K562 (cell line): ENCODE results near the gene MGAT4B. TPM values are rescaled to one million over a fixed set of nuclear protein-coding genes. Genes with fewer than 3 reads are reported as not detected.

Experiments
- ATAC-seq: fragments of 200-7000 bp; cut with Tn5 transposase; 3 replicates; pipeline ENCODE4 v1.9.1; 2020; ENCODE audit warnings: moderate library complexity
- BruUV-seq: library from RNA; stranded (reverse); fragments of 400-500 nt; replicated peaks from 2 replicates; lab custom pipeline; 2021; lab: Mats Ljungman, UMichigan
- CTCF ChIA-PET: fragments of 300-600 bp; formaldehyde crosslinking; extraction: SDS; loops from one replicate; lab custom pipeline; 2021; ENCODE audit warnings: low intra/inter-chr PET ratio; lab: Yijun Ruan, JAX
- POLR2A ChIA-PET: fragments of 300-600, 350-650 bp; sonication (Branson Sonifier 250); formaldehyde crosslinking; extraction: SDS; loops from one replicate; lab custom pipeline; 2021; ENCODE audit warnings: antibody characterized with exemption, inconsistent platforms; lab: Yijun Ruan, JAX
- DNase-seq, 4 experiments: peaks; one replicate each; pipeline versions ENCODE4 v3.0.0 to v3.0.0-alpha.2; 2011 to 2018; ENCODE audit warnings: low spot score in 3 of 4, mixed read lengths in 3 of 4; ENCODE audit errors: extremely low read depth in 1 of 4
- FAIRE-seq: peaks from 2 replicates; lab custom pipeline; 2011; peaks lifted over from hg19 to GRCh38; lab: Jason Lieb, UNC
- H2AFZ ChIP-seq: 2 replicates; pipeline ENCODE4 v1.6.0; 2011; ENCODE audit warnings: low read depth, low read length, control low read depth, inconsistent platforms
- H3K27ac ChIP-seq: fragments of 200-600 bp; 3 replicates; pipeline ENCODE4 v1.8.0; 2011; ENCODE audit warnings: low read depth, mild to moderate bottlenecking, control low read depth, inconsistent platforms, low read length, moderate library complexity, mixed read lengths; ENCODE audit errors: extremely low read depth
- H3K27me3 ChIP-seq, 2 experiments: fragments of 300-600 bp in 1 of 2; 2 replicates in 1 of 2; 3 replicates in 1 of 2; pipeline versions ENCODE4 v1.6.0 to v1.8.0; 2011; ENCODE audit warnings: inconsistent platforms in 2 of 2, low read length in 2 of 2, mild to moderate bottlenecking in 1 of 2, mixed read lengths in 1 of 2, moderate library complexity in 1 of 2; ENCODE audit not compliant: control insufficient read depth in 2 of 2, insufficient read depth in 2 of 2
- H3K36me3 ChIP-seq: fragments of 300-600 bp; 3 replicates; pipeline ENCODE4 v1.8.0; 2011; ENCODE audit warnings: mild to moderate bottlenecking, low read length, inconsistent platforms; ENCODE audit not compliant: control insufficient read depth, insufficient read depth
- H3K4me1 ChIP-seq, 2 experiments: fragments of 200-600 bp in 1 of 2; replicated peaks in 1 of 2; 2 replicates in 1 of 2; 3 replicates in 1 of 2; pipeline versions ENCODE4 v1.5.1 to v1.8.0; 2011; ENCODE audit warnings: inconsistent platforms in 2 of 2, low read length in 2 of 2, mild to moderate bottlenecking in 1 of 2, mixed read lengths in 1 of 2, moderate library complexity in 1 of 2; ENCODE audit not compliant: control insufficient read depth in 2 of 2, insufficient read depth in 2 of 2
- H3K4me2 ChIP-seq: 2 replicates; pipeline ENCODE4 v1.6.1; 2011; ENCODE audit warnings: low read length, control low read depth, inconsistent platforms, mixed read lengths; ENCODE audit not compliant: insufficient read depth
- H3K4me3 ChIP-seq: fragments of 200-600 bp; sonication (generic), shearing (Covaris generic); 2 replicates; pipeline ENCODE4 v1.5.1; 2016; ENCODE audit warnings: control low read depth, inconsistent platforms
- H3K79me2 ChIP-seq: fragments of 200-600 bp; 3 replicates; pipeline ENCODE4 v1.8.0; 2011; ENCODE audit warnings: low read length, inconsistent platforms; ENCODE audit not compliant: control insufficient read depth, insufficient read depth
- H3K9ac ChIP-seq, 2 experiments: 2 replicates each; pipeline versions ENCODE4 v1.6.0 to v1.6.1; 2011; ENCODE audit warnings: low read depth in 2 of 2, low read length in 2 of 2, control low read depth in 1 of 2, inconsistent platforms in 1 of 2, mild to moderate bottlenecking in 1 of 2, mixed read lengths in 1 of 2; ENCODE audit not compliant: insufficient read depth in 1 of 2
- H3K9me1 ChIP-seq: one replicate; pipeline ENCODE4 v1.6.0; 2011; ENCODE audit warnings: inconsistent platforms, mild to moderate bottlenecking, low read length, moderate library complexity; ENCODE audit not compliant: control insufficient read depth, insufficient read depth
- H3K9me3 ChIP-seq: replicated peaks from 2 replicates; pipeline ENCODE4 v1.5.1; 2011; ENCODE audit warnings: low read depth, low read length, inconsistent platforms; ENCODE audit not compliant: control insufficient read depth, insufficient read depth
- H4K20me1 ChIP-seq: replicated peaks from 2 replicates; pipeline ENCODE4 v1.6.1; 2011; ENCODE audit warnings: low read length, inconsistent platforms, mixed read lengths; ENCODE audit not compliant: control insufficient read depth, insufficient read depth
- CBFA2T3 ChIP-seq: fragments of 450-650 bp; IDR thresholded peaks from 2 replicates; pipeline ENCODE4 v1.6.1; 2017
- E2F8 ChIP-seq: fragments of 450-650 bp; IDR thresholded peaks from 2 replicates; pipeline ENCODE4 v1.7.1; 2018; ENCODE audit warnings: mild to moderate bottlenecking, low read depth; ENCODE audit not compliant: partially characterized antibody
- GATA2 ChIP-seq: sonication (generic); formaldehyde crosslinking; IDR thresholded peaks from 2 replicates; pipeline ENCODE4 v1.4.0; 2020; ENCODE audit warnings: mild to moderate bottlenecking, missing genetic modification reagents
- HIVEP1 ChIP-seq: fragments of 250-450 bp; sonication (Bioruptor Pico); IDR thresholded peaks from 2 replicates; pipeline ENCODE4 v1.4.0; 2020; ENCODE audit warnings: mild to moderate bottlenecking
- KDM5B ChIP-seq: fragments of 200-600 bp; sonication (generic); IDR thresholded peaks from 2 replicates; pipeline ENCODE4 v1.6.1; 2012; ENCODE audit warnings: low read depth, mild to moderate bottlenecking, moderate library complexity, low read length, control low read depth, inconsistent platforms; ENCODE audit not compliant: insufficient replicate concordance
- LEF1 ChIP-seq: fragments of 450-650 bp; IDR thresholded peaks from 2 replicates; pipeline ENCODE4 v1.6.1; 2016; ENCODE audit warnings: mild to moderate bottlenecking
- MEF2A ChIP-seq: IDR thresholded peaks from 2 replicates; pipeline ENCODE4 v1.6.1; 2011; ENCODE audit warnings: low read depth, mild to moderate bottlenecking, low read length, moderate library complexity; ENCODE audit not compliant: control insufficient read depth
- MYNN ChIP-seq, 2 experiments: sonication (generic); formaldehyde crosslinking in 1 of 2; IDR thresholded peaks; 2 replicates each; pipeline versions ENCODE4 v1.5.0 to v1.6.1; 2016 to 2020; ENCODE audit warnings: antibody characterized with exemption in 1 of 2, missing genetic modification reagents in 1 of 2
- NCOA1 ChIP-seq: fragments of 450-650 bp; IDR thresholded peaks from 2 replicates; pipeline ENCODE4 v1.6.1; 2016; ENCODE audit warnings: low read depth
- NCOR1 ChIP-seq: fragments of 450-650 bp; IDR thresholded peaks from 2 replicates; pipeline ENCODE4 v1.6.1; 2016; ENCODE audit warnings: mild to moderate bottlenecking, moderate library complexity
- NFE2 ChIP-seq: IDR thresholded peaks from 2 replicates; pipeline ENCODE4 v1.6.1; 2014; ENCODE audit warnings: antibody characterized with exemption, low read depth
- OTX1 ChIP-seq: fragments of 450-650 bp; formaldehyde crosslinking; IDR thresholded peaks from 2 replicates; pipeline ENCODE4 v1.4.0; 2022; ENCODE audit warnings: mild to moderate bottlenecking
- SRSF9 ChIP-seq: fragments of 200-400 bp; formaldehyde crosslinking; IDR thresholded peaks from 2 replicates; pipeline ENCODE4 v1.6.1; 2017; ENCODE audit warnings: low read depth, low read length, borderline replicate concordance
- XRCC5 ChIP-seq: fragments of 200-400 bp; formaldehyde crosslinking; IDR thresholded peaks from 2 replicates; pipeline ENCODE4 v1.6.1; 2017; ENCODE audit warnings: low read depth, mild to moderate bottlenecking, low read length
- ZBTB2 ChIP-seq: fragments of 450-650 bp; IDR thresholded peaks from 2 replicates; pipeline ENCODE4 v1.6.1; 2016; ENCODE audit warnings: antibody characterized with exemption
- ZBTB7A ChIP-seq: IDR thresholded peaks from 2 replicates; pipeline ENCODE4 v1.6.1; 2011; ENCODE audit warnings: low read depth, mild to moderate bottlenecking, low read length, moderate library complexity, borderline replicate concordance; ENCODE audit not compliant: control insufficient read depth
- ZNF140 ChIP-seq: fragments of 250-450 bp; sonication (Bioruptor Pico); IDR thresholded peaks from 2 replicates; pipeline ENCODE4 v1.8.0; 2021; ENCODE audit warnings: moderate library complexity, mild to moderate bottlenecking, inconsistent platforms
- ZNF263 ChIP-seq: sonication (generic); formaldehyde crosslinking; IDR thresholded peaks from 2 replicates; pipeline ENCODE4 v1.8.0; 2022; ENCODE audit warnings: mild to moderate bottlenecking, missing genetic modification reagents, borderline replicate concordance
- ZNF586 ChIP-seq: fragments of 450-650 bp; formaldehyde crosslinking; conservative IDR thresholded peaks from 2 replicates; pipeline ENCODE4 v1.4.0; 2020; ENCODE audit warnings: mild to moderate bottlenecking, moderate library complexity
- ZNF785 ChIP-seq: fragments of 250-450 bp; sonication (Bioruptor Pico); IDR thresholded peaks from 2 replicates; pipeline ENCODE4 v1.4.0; 2020; ENCODE audit warnings: mild to moderate bottlenecking
- WGBS: fragments of 100-300 bp; shearing (Covaris generic); methylation state at CpG from one replicate; pipeline ENCODE4 v1.1.6; 2016; ENCODE audit warnings: low coverage, mixed read lengths; ENCODE audit not compliant: insufficient coverage; ENCODE audit errors: missing lambda C conversion rate; 5-methylcytosine and 5-hydroxymethylcytosine counted together
- in situ Hi-C: fragments of 300-500 bp; cut with MboI; formaldehyde crosslinking; loops from 4 replicates; pipeline ENCODE4 v1.15.0; 2018; ENCODE audit warnings: inconsistent platforms, mixed read lengths
- intact Hi-C: fragments of 100-400 bp; cut with micrococcal nuclease; formaldehyde crosslinking; loops from 2 replicates; pipeline ENCODE4 v1.14.2; 2022
- polyA plus RNA-seq, 8 experiments: library from polyadenylated mRNA; depleted of rRNA in 4 of 8; stranded (reverse) in 5 of 8; unstranded in 3 of 8; fragments of >200 nt; fragmentation: Nextera tagmentation in 2 of 8; fragmentation: Illumina TruSeq in 1 of 8; extraction: Ambion mirVana in 2 of 8; extraction: Trizol in 1 of 8; gene quantifications; 2 replicates each; pipeline versions ENCODE4 v1.2.1 to v1.2.3, GENCODE V29; 2011 to 2014; ENCODE audit warnings: inconsistent platforms in 1 of 8, missing spikeins in 1 of 8
- total RNA-seq, 7 experiments: library from RNA; depleted of rRNA in 6 of 7; stranded (reverse); fragments of >200 nt in 6 of 7; fragmentation: Illumina TruSeq in 2 of 7; extraction: Trizol in 2 of 7; gene quantifications; 2 replicates each; pipeline versions ENCODE4 v1.2.1 to v1.2.3, GENCODE V29; 2011 to 2021; ENCODE audit warnings: low replicate concordance in 1 of 7

The MGAT4B gene
- total and polyA plus RNA-seq, 9 of the 15 experiments (the other 6 are each of a cell fraction or from before 2014, with no cell fraction given) = 0.34 to 133 (median 75.4) TPM

DNA sequence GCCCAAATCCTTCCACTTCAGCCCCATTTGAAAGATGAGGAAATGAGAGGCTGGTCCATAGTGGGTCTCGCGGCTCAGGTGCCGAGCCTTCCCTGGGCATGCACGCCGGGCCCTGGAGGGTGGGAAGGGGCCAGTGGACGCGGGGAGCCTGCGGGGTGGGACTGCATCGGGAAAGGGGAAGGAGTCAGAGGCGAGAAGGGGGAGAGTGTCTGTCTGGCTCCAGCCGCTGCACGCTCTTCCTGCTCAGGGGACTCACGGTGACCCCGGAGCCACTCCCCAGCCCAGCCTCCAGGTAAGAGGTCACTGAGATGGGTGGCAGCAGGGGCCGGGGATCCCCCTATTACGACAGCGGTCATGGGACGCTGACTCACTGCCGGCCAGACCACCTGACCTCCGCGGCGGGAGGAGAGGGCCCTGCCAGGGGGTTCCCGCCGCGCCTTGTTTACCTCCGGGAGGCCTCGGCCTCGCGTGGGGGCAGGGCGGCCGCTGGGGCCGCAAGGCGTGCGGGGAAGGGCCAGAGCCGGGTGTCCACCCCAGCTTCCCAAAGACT, 12.2 kb upstream of the MGAT4B start:
- peaks cover 48% of the 10 kb centered on the region; the same call in 2 of the 3 replicates for H3K36me3 ChIP-seq
- FAIRE-seq (peak; percentile 72), ATAC-seq (peak; percentile 64), DNase-seq (peak; percentile 83 to 95 (median 88))
- CTCF ChIA-PET = no interaction called here
- BruUV-seq = no TSS peak
- peaks cover 37 to 76% of the 10 kb centered on the region in 2 experiments for H3K4me1 ChIP-seq
- peak overlapping the region; percentile 73 for H3K4me2 ChIP-seq
- H2AFZ ChIP-seq = peak overlapping the region; percentile 80
- in situ Hi-C loops (no loop called here), intact Hi-C loops (loop anchor here (2.0 kb wide), 1 partner anchor 14 kb away; no protein-coding TSS in a partner anchor)
- 0% methylated on average over 23 of the region's 35 CpGs for WGBS
- H3K27me3 ChIP-seq = no peaks in the 10 kb centered on the region
- H3K27ac ChIP-seq = peak overlapping the region; percentile 98
- H3K9me1 ChIP-seq = peaks cover 12% of the 10 kb centered on the region
- peaks cover 25% of the 10 kb centered on the region for H4K20me1 ChIP-seq
- H3K79me2 ChIP-seq = peaks cover 69% of the 10 kb centered on the region
- H3K9me3 ChIP-seq = no peaks in the 10 kb centered on the region
- POLR2A ChIA-PET = interaction anchor here (0.8 to 2.2 kb wide), 5 partner anchors 10 to 53 kb away, joined by 3 to 18 read pairs (median 9); partner anchors contain the start of gene MGAT4B
- H3K4me3 ChIP-seq = peak overlapping the region; percentile 28; the same call in 1 of the 2 replicates
- H3K9ac ChIP-seq = peak overlapping the region; percentile 96 to 97
- TF ChIP-seq NCOR1 (peak; percentile 93), NFE2 (peak; percentile 91), CBFA2T3 (peak; percentile 32; the same call in 1 of the 2 replicates), KDM5B (peak; percentile 46), MYNN (IDR thresholded peaks at IDR 0.05) (peak; percentile 80), MYNN (CRISPR knock-in tag; IDR thresholded peaks at IDR 0.05) (no peak), NCOA1 (peak; percentile 70), ZNF586 (CRISPR knock-in tag) (0 out of 2 replicates have a peak, but pooled peaks have one; percentile 12), ZNF263 (CRISPR knock-in tag) (0 out of 2 replicates have a peak, but pooled peaks have one; percentile 36), MEF2A (0 out of 2 replicates have a peak, but pooled peaks have one; percentile 12), SRSF9 (no peak), XRCC5 (0 out of 2 replicates have a peak, but pooled peaks have one; percentile 37), ZNF785 (no peak), OTX1 (CRISPR knock-in tag) (0 out of 2 replicates have a peak, but pooled peaks have one; percentile 41), HIVEP1 (CRISPR knock-in tag) (peak; percentile 98), ZBTB7A (peak; percentile 88), ZNF140 (CRISPR knock-in tag) (no peak), E2F8 (peak; percentile 38), LEF1 (peak; percentile 88), GATA2 (CRISPR knock-in tag) (no peak), ZBTB2 (peak; percentile 12; the same call in 1 of the 2 replicates)
